ENCODE data around the gene PTPRG.

PTPRG gene

GRCh38 chr3:61593446-61594029 lies 32.2 kb downstream of the PTPRG start:
- DNase-seq = no peak

- DNase-seq = no peak
These were observed 33.0 kb downstream of the PTPRG start for GRCh38 chr3:61594144-61594963.

- DNase-seq = no peak
These were observed 33.6 kb downstream of the PTPRG start for GRCh38 chr3:61594964-61595285.

- no peak for DNase-seq
These were observed 33.9 kb downstream of the PTPRG start for GRCh38 chr3:61595288-61595687.

- no peak for DNase-seq
These were observed 34.5 kb downstream of the PTPRG start for GRCh38 chr3:61595826-61596225.

- no peak for DNase-seq
These were observed 36.5 kb downstream of the PTPRG start for GRCh38 chr3:61597906-61598305.

GRCh38 chr3:61600195-61600594 lies 38.8 kb downstream of the PTPRG start:
- no peak for DNase-seq

- DNase-seq = no peak
These were observed 40.5 kb downstream of the PTPRG start for GRCh38 chr3:61601831-61602230.

- DNase-seq = no peak
These were observed 41.1 kb downstream of the PTPRG start for GRCh38 chr3:61602466-61602865.

- no peak for DNase-seq
These were observed 44.3 kb downstream of the PTPRG start for GRCh38 chr3:61605589-61606175.

GRCh38 chr3:61606196-61606595 lies 44.8 kb downstream of the PTPRG start:
- no peak for DNase-seq

- DNase-seq = no peak
These were observed 46.7 kb downstream of the PTPRG start for GRCh38 chr3:61608072-61608471.

- no peak for DNase-seq
These were observed 47.3 kb downstream of the PTPRG start for GRCh38 chr3:61608711-61609110.

- DNase-seq = no peak
These were observed 48.9 kb downstream of the PTPRG start for GRCh38 chr3:61610316-61610715.

- no peak for DNase-seq
These were observed 51.1 kb downstream of the PTPRG start for GRCh38 chr3:61612211-61613194.

- DNase-seq = no peak
These were observed 52.3 kb downstream of the PTPRG start for GRCh38 chr3:61613666-61614065.

GRCh38 chr3:61615643-61616042 lies 54.3 kb downstream of the PTPRG start:
- no peak for DNase-seq

GRCh38 chr3:61616586-61616985 lies 55.2 kb downstream of the PTPRG start:
- DNase-seq = no peak

- no peak for DNase-seq
These were observed 55.7 kb downstream of the PTPRG start for GRCh38 chr3:61617041-61617440.

- no peak for DNase-seq
These were observed 56.3 kb downstream of the PTPRG start for GRCh38 chr3:61617651-61618050.

GRCh38 chr3:61618231-61618630 lies 56.9 kb downstream of the PTPRG start:
- DNase-seq = no peak

GRCh38 chr3:61618871-61619270 lies 57.5 kb downstream of the PTPRG start:
- DNase-seq = no peak

GRCh38 chr3:61620073-61620472 lies 58.7 kb downstream of the PTPRG start:
- DNase-seq = no peak
